ENCODE results near the gene DSG3.

DNA sequence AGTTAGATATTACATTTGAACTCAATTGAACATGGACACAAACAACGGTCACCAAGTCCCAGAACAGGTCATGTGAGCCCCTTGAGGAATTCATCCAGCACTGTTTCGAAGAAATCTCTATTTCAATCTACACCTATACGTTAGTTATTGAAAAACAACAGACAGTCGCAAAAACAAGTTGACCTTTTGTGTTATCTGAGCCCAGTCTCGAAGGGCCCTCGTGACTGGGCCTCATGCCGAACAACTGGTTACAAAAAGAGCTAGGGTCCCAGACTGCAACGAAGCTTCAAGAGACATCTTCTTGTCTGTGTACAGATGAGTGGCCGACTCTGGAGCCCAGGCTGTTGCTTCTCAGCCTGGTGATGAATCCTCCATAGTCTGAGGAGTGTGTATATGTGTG is 45.1 kb downstream of the DSG3 start:
- TF ChIP-seq, protein P1, sequence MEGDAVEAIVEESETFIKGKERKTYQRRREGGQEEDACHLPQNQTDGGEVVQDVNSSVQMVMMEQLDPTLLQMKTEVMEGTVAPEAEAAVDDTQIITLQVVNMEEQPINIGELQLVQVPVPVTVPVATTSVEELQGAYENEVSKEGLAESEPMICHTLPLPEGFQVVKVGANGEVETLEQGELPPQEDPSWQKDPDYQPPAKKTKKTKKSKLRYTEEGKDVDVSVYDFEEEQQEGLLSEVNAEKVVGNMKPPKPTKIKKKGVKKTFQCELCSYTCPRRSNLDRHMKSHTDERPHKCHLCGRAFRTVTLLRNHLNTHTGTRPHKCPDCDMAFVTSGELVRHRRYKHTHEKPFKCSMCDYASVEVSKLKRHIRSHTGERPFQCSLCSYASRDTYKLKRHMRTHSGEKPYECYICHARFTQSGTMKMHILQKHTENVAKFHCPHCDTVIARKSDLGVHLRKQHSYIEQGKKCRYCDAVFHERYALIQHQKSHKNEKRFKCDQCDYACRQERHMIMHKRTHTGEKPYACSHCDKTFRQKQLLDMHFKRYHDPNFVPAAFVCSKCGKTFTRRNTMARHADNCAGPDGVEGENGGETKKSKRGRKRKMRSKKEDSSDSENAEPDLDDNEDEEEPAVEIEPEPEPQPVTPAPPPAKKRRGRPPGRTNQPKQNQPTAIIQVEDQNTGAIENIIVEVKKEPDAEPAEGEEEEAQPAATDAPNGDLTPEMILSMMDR (IDR thresholded peaks at IDR 0.05): no peak
- no peak for TF ChIP-seq POLR2A (IDR thresholded peaks at IDR 0.05)

All from adrenal gland (tissue), 5 donors.